HG02642 (cell line): ENCODE results near the gene HHIPL1.

Experiments used
- ATAC-seq: cut with Tn5 transposase; IDR thresholded peaks from one replicate; pipeline ENCODE4 v1.9.1; 2021; ENCODE audit warnings: mild to moderate bottlenecking; ENCODE audit not compliant: unreplicated experiment, poor library complexity

Gene HHIPL1

GRCh38 chr14:99672506-99673304 lies 27.8 kb downstream of the HHIPL1 start:
- no peak for ATAC-seq

DNA sequence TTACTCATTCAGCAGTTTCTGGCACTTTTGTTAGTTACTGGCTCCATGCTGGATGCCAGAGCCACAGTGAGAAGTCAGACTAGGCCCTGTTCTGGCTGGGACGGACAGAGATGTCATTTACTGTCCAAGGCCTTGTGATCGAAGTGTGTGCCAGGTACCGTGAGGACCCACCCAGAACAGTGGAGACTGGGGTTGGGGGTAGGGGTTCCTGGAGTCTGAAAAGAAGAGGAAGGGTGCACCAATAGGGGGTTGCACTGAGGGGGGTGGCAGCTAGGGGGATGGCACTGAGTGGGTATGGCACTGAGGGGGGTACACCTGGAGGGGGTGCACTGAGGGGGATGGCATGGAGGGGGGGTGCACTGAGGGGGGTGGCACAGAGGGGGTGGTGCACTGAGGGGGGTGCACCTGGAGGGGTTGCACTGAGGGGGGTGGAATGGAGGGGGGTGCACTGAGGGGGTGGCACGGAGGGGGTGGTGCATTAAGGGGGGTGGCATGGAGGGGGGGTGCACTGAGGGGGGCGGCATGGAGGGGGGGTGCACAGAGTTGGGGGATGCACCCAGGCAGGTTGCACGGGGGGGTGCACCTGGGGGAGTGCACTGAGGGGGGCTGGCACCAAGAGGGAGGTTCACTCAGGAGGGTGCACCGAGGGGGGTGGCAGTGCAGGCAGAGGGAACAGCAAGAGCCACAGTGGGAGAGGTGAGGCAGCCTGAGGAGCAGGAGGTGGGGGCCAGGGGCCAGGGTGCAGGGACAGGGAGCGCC lies 28.6 kb downstream of the HHIPL1 start:
- ATAC-seq = no peak

GRCh38 chr14:99674064-99674650 lies 29.2 kb downstream of the HHIPL1 start:
- no peak for ATAC-seq

GRCh38 chr14:99674776-99675381 lies 29.9 kb downstream of the HHIPL1 start:
- no peak for ATAC-seq

GRCh38 chr14:99675382-99675835 lies 30.5 kb downstream of the HHIPL1 start:
- ATAC-seq = no peak

- no peak for ATAC-seq
These were observed 31.0 kb downstream of the HHIPL1 start for GRCh38 chr14:99675951-99676350.

DNA sequence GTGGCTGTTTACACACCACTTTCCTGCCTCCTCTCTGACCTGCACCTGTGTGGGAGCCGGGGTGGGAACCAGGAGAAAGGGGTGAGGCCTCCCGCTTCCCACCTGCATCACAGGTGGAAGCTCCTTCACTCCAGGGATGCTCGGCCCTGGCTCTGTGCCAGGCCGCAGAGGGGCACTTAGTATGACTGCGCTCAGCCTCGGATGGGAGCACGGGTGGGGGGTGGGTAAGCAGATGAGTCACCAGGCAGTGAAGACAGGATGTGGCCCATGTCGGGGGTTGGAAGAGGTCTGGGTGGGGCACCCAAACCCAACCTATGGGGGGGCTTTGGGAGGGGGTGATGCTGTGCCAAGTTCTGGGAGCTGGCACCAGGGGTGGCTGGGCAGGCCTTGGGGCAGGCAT lies 31.7 kb downstream of the HHIPL1 start:
- ATAC-seq = no peak

DNA sequence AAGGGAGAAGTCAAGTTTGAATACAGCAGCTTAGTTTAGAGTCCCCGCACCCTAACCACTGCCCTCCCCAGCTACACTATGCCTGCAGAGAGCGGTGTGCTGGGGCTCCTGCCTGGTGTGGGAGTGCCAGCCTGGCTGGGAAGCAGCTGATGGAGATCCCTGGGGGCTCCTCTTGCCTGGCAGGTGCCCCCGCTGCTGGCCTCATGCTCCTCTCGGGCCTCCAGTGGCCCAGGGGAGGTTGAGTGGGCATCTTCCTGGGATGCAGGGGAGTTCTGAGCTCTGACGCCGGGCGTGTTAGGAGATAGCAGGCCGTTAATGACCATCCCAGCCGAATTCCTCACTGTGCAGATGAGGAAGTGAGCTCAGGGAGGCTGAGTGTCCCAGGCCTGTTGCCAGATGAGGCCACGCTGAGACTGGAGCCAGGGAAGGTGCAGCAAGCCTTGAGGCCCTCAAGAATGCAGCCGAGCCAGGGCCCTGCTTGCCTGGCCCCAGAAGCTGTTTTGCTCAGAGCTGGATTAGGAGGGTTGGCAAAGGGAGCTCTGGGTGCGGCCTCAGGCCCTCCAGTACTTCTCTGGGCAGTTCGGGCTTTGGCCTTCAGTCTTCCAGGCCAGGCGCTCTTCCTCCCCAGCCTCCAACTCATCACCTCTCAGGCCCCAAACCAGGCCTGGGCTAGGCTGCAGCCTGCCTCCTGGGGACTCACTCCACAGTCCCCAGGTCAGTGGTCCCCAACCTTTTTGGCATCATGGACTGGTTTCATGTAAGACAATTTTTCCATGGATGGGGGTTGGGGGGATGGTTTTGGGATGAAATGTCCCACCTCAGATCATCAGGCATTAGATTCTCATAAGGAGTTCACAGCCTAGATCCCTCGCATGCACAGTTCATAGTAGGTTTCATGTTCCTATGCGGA lies 32.6 kb downstream of the HHIPL1 start:
- no peak for ATAC-seq

DNA sequence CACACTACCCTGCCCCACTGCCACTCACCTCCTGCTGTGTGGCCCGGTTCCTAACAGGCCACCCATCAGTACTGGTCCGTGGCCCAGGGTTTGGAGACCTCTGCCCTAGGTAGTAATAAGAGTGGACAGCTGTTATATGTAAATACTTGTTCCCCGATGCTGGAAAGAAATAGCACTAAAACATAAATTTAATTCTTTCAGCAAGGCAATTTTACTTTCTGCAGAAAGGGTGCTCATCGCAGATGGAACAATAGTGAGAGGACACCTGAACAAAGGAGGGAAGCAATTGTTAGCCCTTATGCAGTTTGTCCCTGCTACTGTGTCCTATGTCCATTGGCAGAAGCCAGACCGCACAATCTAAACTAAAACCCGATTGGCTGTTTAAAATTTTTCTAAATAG lies 33.3 kb downstream of the HHIPL1 start:
- ATAC-seq = no peak

- no peak for ATAC-seq
These were observed 34.2 kb downstream of the HHIPL1 start for GRCh38 chr14:99679111-99679510.

GRCh38 chr14:99679543-99679942 lies 34.6 kb downstream of the HHIPL1 start:
- ATAC-seq = no peak

- no peak for ATAC-seq
These were observed 35.1 kb downstream of the HHIPL1 start for GRCh38 chr14:99679996-99680395.

DNA sequence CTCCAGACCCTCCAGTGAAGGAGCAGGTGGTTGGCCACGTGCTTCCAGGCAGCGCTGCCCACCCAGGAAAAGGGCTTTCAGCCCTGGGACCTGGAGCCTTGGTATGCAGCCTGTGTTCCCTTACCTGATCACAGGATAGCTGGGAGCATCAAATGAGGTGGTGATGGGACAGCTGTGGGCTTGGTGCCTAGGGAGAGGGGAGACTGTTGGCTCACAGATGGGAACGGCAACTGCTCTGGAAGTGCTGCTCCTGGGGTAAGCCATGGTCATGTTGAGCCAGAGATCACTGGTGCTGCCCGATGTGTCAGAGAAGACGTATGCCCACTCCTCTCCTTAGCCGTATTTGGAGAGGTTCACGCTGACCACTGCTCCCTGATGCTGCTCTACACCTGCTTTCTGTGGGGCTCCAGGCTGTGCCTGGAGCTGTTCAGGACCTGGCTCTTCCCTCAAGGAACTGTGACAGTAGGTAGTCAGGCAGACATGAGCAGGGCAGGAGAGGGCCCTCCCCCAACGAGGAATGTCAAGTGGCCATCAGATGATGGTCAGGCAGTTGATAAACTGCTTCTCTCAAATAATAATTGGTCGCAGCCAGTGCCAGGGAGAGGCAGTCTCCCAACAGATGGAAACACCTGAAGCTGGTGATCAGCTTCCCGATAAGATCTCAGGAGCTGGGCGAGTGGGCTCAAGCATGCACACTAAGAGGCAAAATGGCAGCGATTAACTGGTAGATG lies 36.3 kb downstream of the HHIPL1 start:
- no peak for ATAC-seq

DNA sequence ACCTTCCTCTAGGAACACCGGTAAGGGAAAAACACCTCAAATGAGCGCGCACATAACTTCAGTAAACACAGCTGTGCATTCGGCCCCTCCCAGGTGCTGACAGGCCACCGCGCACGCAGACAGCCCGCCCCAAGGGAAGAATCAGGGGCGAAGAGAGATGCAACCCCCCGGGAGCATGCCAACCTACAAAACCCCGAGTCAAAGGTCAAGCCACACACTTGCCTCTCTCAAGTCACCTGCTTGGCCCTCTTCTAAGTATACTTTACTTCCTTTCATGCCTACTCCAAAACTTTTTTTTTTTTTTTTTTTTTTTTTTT lies 36.9 kb downstream of the HHIPL1 start:
- ATAC-seq = no peak

DNA sequence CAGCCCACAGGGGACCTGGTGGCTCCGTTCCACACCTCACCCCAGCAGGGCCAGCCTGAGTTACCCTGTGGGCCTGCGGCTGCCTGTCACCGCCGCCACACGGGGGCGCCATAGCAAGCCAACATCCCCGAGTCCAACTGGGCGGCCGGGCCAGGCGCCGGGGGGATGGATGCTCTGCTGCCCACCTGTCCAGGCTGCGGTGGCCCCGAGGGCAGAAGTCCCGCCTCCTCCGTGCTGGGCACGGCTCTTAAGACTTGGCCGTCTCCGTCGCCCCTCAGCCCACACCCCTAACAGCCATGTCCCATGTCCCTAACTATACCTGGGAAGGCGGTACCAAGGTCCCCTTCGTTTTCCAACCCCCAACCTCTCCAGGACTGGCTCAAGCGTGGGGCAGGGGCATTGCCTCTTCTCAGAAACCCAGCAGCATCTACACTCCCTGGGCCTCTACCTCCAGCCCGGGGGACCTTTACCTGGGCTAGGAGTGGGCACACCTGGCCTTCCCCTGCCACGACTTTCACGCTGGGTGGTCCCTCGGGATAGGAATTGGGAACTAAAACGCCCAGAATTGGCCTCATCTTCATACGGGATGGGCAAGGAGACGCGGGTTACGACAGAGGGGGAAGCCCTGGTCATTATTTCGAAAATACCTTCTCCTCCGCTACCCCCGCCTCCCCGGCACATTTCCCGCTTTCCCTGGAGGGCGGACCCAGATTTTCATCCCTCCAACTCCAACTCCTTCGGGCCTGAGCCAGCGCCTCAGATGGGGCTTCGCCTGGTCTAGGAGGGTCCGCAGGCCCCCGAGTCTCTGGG lies 38.1 kb downstream of the HHIPL1 start:
- ATAC-seq = no peak

DNA sequence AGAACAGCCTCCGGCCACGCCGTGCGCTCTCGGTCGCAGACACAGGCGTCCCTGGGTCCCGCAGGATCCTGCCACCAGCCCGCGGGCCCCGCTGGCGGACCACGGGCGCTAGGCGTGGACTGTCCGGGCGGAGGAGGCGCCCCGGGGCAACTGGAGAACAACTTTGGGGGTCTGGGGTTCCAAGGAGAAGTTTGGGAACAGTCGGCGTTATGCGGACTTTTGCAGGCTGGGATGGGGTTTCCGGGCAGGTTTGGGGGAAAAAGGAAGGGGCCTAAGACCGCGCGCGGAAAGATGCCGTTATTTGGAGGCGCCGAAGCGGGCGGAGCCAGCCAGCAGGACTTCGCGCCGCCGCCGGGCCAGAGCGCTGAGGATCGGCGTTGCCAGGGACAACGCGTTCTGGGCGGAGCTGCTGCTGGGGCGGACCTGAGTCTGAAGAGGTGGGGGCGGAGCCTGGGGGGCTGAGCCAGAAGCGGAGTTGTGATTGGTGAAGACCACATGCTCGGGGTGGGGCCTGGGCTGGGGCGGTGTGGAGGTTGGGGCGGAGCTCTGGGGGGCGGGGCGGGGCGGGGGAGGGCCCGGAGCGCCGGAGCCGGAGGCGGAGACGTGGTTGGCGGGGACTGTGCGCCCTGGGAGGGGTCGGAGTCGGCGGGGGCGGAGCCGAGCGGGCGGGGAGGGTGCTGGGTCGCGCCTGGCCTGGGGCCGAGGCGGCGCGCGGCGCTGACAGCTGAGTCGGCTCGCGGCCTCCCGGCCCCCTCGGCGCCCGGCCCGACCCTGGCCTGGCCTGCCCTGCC lies 38.9 kb downstream of the HHIPL1 start, which contains the start of gene CYP46A1:
Gene CYP46A1, plus strand, starts transcription at position 680 of the 791 bp plus-strand sequence. CDS start 120 bp downstream, outside the sequence.
- peak; percentile 95 for ATAC-seq

- no peak for ATAC-seq
These were observed 39.5 kb downstream of the HHIPL1 start for GRCh38 chr14:99684410-99684934.
